Ectodermal cell (in vitro differentiated cells): ENCODE measurements around the gene ATL2.
"Not testable (repeated sequence)": the region's sequence is repeated elsewhere in the genome, so short reads cannot be mapped to it uniquely, and the experiment has no call there.

Experiments
- H3K27ac ChIP-seq: 2 replicates; pipeline ENCODE4 v1.7.0; 2013; ENCODE audit warnings: mild to moderate bottlenecking, low read depth, low read length; ENCODE audit not compliant: insufficient read depth, poor library complexity, severe bottlenecking
- H3K27me3 ChIP-seq: 2 replicates; pipeline ENCODE4 v1.7.0; 2013; ENCODE audit warnings: mild to moderate bottlenecking, low read length; ENCODE audit not compliant: insufficient read depth, control insufficient read depth, poor library complexity, severe bottlenecking
- H3K36me3 ChIP-seq: one replicate; pipeline ENCODE4 v1.7.0; 2013; ENCODE audit warnings: low read length; ENCODE audit not compliant: control insufficient read depth, insufficient read depth
- H3K4me1 ChIP-seq: one replicate; pipeline ENCODE4 v1.7.0; 2013; ENCODE audit warnings: low read length; ENCODE audit not compliant: control insufficient read depth, insufficient read depth
- H3K4me3 ChIP-seq: 2 replicates; pipeline ENCODE4 v1.7.0; 2013; ENCODE audit warnings: low read depth, low read length, control low read depth; ENCODE audit not compliant: insufficient read depth
- H3K9me3 ChIP-seq: 2 replicates; pipeline ENCODE4 v1.7.0; 2013; ENCODE audit warnings: mild to moderate bottlenecking, low read length, moderate library complexity; ENCODE audit not compliant: control insufficient read depth
- WGBS, 2 experiments: methylation state at CpG; one replicate each; pipeline ENCODE4 v1.1.7; 2013; ENCODE audit warnings: missing lambda C conversion rate in 2 of 2; 5-methylcytosine and 5-hydroxymethylcytosine counted together

The ATL2 gene

DNA sequence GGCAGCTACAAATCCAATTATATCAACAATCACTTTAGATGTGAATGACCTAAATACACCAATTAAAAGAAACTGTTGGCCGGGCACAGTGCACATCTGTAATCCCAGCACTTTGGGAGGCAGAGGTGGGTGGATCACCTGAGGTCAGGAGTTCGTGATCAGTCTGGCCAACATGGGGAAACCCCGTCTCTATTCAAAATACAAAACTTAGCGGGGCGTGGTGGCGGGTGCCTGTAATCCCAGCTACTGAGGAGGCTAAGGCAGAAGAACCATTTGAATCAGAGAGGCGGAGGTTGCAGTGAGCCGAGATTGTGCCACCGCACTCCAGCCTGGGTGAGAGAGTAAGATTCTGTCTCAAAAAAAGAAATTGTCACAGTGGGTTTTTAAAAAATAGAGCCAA is 49.5 kb downstream of the ATL2 start:
- Histone ChIP-seq H3K27me3 (no peaks in the 10 kb centered on the region), H3K36me3 (peaks cover 6% of the 10 kb centered on the region), H3K4me3 (no peak overlapping the region), H3K9me3 (no peaks in the 10 kb centered on the region), H3K27ac (no peak overlapping the region), H3K4me1 (no peaks in the 10 kb centered on the region)
- WGBS, 2 experiments: 94% methylated on average over 9 of the region's 9 CpGs

DNA sequence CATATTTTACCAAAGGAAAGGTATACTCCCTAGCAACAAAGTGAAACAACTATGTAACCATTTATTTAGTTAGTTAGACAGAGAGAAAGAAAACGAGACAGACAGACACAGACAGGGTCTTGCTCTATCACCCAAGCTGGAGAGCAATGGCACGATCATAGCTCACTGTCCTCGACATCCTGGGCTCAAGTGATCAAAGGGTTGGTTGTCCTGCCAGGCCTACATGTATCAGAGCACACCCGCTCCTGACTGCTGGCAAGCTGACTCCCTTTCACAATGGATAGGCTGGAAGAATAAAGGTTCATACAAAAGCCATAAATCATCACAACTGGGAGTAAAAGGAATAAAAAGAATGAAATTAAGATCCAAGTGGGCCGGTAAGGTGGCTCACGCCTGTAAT is 53.5 kb downstream of the ATL2 start:
- no peaks in the 10 kb centered on the region for H3K36me3 ChIP-seq
- no peaks in the 10 kb centered on the region for H3K9me3 ChIP-seq
- H3K27me3 ChIP-seq: no peaks in the 10 kb centered on the region
- H3K27ac ChIP-seq: no peak overlapping the region
- H3K4me1 ChIP-seq: no peaks in the 10 kb centered on the region
- H3K4me3 ChIP-seq: no peak overlapping the region
- WGBS, 2 experiments: 94% methylated on average over 6 of the region's 6 CpGs

DNA sequence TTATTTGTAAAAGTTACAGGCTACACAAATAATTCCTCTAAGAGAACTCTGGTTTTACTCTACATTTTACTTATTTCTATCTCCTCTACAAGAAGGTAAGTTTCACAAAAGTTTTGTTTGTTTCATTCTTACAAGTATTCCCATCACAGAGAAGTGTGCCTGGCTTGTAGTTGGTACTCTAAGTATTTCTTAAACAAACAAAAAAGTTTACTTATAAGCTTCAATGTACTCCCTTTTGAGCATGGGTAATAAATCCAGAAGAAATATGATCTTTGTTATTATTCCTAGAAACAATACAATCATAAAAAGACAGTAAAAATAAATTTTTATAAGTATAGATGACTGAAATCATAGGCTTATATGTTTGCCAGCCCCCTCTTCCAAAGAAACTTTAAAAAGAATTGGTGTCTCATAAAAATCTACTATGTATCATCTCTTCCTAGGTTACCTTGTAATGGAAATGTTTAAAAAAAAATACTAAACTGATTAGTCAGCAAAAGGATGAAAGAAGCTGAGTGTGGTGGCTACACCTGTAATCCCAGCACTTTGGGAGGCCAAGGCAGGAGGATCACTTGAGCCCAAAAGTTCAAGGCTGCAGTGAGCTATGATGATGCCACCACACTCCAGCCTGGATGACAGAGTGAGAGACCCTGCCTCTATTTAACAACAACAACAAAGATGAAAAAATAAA is 54.7 kb downstream of the ATL2 start:
- Histone ChIP-seq H3K4me3 (no peak overlapping the region), H3K36me3 (no peaks in the 10 kb centered on the region), H3K27me3 (no peaks in the 10 kb centered on the region), H3K4me1 (no peaks in the 10 kb centered on the region), H3K27ac (no peak overlapping the region), H3K9me3 (no peaks in the 10 kb centered on the region)

DNA sequence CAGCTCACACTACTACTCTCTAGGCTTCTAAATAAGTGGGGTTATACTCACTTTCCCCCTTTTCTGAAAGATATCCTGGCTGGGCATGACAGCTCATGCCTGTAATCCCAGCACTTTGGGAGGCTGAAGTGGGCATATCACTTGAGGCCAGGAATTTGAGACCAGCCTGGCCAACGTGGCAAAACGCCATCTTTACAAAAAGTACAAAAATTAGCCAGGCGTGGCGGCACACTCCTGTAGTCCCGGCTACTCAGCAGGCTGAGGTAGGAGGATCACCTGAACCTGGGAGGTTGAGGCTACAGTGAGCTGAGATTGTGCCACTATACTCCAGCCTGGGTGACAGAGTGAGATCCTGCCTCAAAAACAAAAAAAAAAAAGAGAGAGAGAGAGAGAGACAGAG is 57.8 kb downstream of the ATL2 start:
- not testable (repeated sequence) for H3K27me3 ChIP-seq, H3K4me3 ChIP-seq, H3K9me3 ChIP-seq, H3K36me3 ChIP-seq, H3K4me1 ChIP-seq, H3K27ac ChIP-seq
- WGBS, 2 experiments: 86 to 93% methylated on average over 5 of the region's 5 CpGs

DNA sequence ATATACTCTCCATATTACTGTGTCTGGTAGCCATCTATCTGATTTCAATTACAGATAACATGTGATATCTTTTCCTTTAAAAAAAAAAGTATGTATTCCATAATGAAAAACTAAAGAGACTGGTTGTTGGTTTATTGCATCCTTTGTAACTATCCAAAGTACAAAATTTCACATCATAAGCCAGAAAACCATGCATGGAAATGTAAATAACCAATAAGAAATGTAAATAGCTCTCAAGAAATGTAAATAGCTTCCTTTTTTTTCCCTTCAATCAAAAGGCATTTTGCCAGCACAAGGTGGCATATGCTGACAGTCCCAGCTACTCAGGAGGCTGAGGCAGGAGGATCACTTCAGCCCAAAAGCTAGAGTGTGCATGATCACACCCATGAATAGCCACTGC is 59.3 kb downstream of the ATL2 start:
- Histone ChIP-seq H3K27me3 (no peaks in the 10 kb centered on the region), H3K4me3 (no peak overlapping the region), H3K9me3 (no peaks in the 10 kb centered on the region), H3K36me3 (peaks cover 15% of the 10 kb centered on the region), H3K4me1 (no peaks in the 10 kb centered on the region), H3K27ac (no peak overlapping the region)

DNA sequence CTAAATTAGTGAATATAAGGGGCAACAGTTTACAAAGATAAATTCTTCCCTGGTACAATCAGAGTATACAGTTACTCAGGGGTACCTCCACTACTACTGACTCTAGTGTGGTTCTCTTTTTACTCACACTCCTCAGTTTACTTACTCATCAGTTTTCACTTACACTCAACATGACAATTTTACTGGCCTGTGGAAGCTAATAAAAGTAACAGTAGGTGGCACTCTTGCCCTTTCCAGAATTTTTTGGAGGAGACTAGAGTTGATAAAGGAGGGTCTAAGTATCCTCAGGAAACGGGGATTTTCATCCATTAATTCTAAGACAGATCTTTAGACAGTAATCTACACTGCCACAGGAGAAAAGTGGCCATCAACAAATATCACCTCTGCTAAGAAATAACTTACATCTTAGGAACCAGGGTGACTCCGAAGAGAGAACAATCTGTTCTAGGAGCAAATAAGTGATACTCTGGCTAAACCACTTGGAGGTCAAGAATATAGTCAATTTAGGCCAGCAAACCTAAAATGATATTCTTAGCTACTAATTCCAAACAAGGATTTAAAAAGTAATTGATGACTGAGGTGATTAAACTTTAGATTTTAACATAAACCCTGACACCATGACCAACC is 61.3 kb downstream of the ATL2 start:
- Histone ChIP-seq H3K36me3 (peaks cover 27% of the 10 kb centered on the region), H3K4me1 (no peaks in the 10 kb centered on the region), H3K27me3 (no peaks in the 10 kb centered on the region), H3K4me3 (no peak overlapping the region), H3K27ac (no peak overlapping the region), H3K9me3 (no peaks in the 10 kb centered on the region)
- 76 to 81% methylated on average over 2 of the region's 2 CpGs for WGBS, 2 experiments

DNA sequence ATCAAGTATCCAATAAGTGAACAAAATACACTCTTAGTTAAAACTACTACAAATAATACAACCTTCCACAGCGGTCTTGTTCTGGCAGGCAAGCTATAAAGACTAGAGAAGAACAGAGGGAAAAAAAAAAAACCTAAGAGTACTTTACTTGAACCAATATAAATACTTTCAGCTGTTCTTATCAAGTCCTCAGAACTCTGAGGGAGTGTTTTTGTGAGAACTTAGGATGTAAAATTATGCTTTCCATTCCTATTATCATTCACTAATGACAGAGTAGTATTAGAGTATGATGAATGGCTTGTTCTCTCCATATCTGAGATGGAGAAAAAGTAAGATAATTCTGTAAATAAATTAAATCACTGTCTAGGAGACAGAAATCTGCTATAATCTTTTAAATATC is 68.3 kb downstream of the ATL2 start:
- H3K4me3 ChIP-seq: no peak overlapping the region
- WGBS, 2 experiments: 100% methylated on average over 1 of the region's 1 CpG
- H3K9me3 ChIP-seq: no peaks in the 10 kb centered on the region
- peaks cover 21% of the 10 kb centered on the region for H3K36me3 ChIP-seq
- no peaks in the 10 kb centered on the region for H3K4me1 ChIP-seq
- no peaks in the 10 kb centered on the region for H3K27me3 ChIP-seq
- H3K27ac ChIP-seq: no peak overlapping the region

DNA sequence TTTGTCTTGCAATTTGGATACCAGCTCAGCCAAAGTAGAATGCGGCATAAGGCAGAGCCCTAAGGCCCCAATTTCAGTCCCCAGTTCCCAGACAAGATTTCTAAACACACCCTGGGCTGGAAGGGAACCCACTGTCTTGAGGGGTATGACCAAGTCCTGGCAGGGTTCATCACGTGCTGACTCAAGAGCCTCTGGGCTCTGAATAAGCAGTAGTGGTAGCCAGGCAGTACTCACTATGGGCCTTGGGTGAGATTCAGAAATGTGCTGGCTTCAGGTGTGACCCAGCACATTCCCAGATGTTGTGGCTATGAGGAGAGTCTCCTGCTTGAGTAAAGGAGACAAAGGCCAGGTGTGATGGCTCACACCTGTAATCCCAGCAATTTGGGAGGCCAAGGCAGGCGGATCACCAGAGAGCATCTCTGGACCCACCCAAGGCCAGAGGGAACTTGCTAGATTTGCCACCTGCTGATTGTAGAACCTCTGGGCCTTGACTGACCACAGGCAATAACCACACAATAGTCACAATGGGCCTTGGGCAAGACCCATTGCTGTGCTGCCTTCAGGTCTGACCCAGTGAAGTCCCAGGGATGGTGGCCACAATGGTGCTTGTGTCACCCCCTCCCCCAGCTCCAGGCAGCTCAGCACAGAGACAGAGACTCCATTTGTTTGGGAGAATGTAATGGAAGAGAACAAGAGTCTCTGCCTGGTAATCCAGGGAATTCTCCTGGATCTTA is 74.9 kb downstream of the ATL2 start:
- no peaks in the 10 kb centered on the region for H3K27me3 ChIP-seq
- WGBS, 2 experiments: 92 to 94% methylated on average over 3 of the region's 3 CpGs
- H3K27ac ChIP-seq: no peak overlapping the region
- no peaks in the 10 kb centered on the region for H3K4me1 ChIP-seq
- no peak overlapping the region for H3K4me3 ChIP-seq
- no peaks in the 10 kb centered on the region for H3K9me3 ChIP-seq
- peaks cover 12% of the 10 kb centered on the region for H3K36me3 ChIP-seq

DNA sequence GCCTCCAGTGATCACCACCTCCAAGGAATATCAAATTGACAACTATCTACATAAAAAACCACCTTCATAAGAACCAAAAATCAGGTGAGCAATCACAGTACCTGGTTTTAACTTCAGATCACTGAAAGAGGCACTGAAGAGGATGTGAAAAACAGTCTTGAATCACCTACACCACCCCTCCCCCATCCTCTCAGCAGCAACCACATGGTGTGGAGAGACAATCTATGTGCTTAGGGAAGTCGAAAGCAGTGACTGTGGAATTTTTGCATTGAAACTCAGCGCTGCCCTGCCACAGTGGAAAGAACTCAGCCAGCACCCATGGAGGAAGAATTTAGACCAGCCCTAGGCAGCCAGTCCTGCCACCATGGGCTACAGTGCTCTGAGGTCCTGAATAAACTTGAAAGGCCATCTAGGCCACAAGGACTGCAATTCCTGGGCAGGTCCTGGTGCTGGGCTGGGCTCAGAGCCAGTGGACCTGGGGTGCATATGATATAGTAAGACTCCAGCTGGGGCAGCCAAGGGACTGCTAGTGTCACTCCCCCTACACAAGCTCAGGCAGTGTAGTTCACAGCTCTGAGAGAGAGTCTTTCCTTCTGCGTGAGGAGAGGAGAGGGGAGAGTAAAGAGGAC is 75.6 kb downstream of the ATL2 start:
- Histone ChIP-seq H3K4me3 (no peak overlapping the region), H3K4me1 (no peaks in the 10 kb centered on the region), H3K27ac (no peak overlapping the region), H3K9me3 (no peaks in the 10 kb centered on the region), H3K27me3 (no peaks in the 10 kb centered on the region), H3K36me3 (peaks cover 14% of the 10 kb centered on the region)
- 86 to 87% methylated on average over 3 of the region's 3 CpGs for WGBS, 2 experiments

DNA sequence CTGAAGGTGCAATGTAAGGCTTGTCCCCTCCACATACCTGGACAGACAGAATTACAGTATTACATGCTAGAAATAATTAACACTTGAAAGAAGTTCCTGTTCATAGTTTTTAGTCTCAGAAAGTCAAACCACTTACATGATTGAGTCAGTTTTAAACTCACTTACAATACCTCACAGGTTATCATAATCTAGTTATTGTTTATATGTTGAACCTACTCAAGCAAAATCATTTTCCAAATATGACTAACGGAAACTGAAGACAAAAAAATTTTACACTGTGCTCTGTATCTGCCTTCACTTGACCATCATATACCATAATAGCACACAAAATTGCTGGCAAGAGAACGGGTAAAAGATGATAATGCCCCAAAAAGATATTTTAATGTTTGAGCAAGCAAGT is 78.5 kb downstream of the ATL2 start:
- no peak overlapping the region for H3K4me3 ChIP-seq
- no peaks in the 10 kb centered on the region for H3K27me3 ChIP-seq
- no peaks in the 10 kb centered on the region for H3K4me1 ChIP-seq
- WGBS, 2 experiments: 85 to 100% methylated on average over 1 to 2 of the region's 2 CpGs
- no peaks in the 10 kb centered on the region for H3K9me3 ChIP-seq
- H3K36me3 ChIP-seq: peaks cover 21% of the 10 kb centered on the region
- H3K27ac ChIP-seq: no peak overlapping the region
